Measurements from ENCODE around the gene ZKSCAN2. TPM values are rescaled to one million over a fixed set of nuclear protein-coding genes. Genes with fewer than 3 reads are reported as not detected.

The ZKSCAN2 gene
- 1.9 to 2.2 TPM (median 2.1 TPM) in 5 replicates for total RNA-seq (2022; extraction: Qiagen RNA extraction)

DNA sequence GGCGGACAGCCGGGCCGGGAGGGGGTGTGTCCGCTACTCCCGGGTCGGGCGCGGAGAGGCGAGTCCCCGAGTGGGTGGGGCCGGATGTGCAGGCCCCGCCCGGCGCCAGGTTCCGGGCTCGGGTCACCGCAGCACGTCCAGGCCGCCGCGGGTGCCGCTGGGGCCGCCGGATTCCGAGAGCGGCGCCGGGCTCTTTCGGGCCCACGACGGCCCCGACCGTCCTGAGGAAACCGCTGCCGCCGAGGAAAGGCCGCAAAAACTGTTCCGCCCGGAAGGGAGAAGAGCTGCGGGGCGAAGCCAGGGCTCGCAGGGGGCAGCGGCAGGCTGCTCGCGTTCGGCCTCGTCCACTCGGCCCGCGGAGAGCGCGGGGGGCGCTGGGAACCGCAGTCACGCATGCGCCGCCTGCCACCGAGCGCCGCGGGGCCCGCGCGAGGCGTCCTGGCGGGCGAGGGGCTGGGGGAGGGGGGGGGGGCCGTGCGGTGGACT is at the start of gene ZKSCAN2:
Gene ZKSCAN2 (minus strand): TSS at position 376 of the 486 bp plus-strand sequence. CDS start 718 bp downstream, outside the sequence.

Other genes starting within 250 kb of the ZKSCAN2 start
- 60.6 to 65.6 TPM (median 61.4 TPM) in 5 replicates for gene ARHGAP17, start 242.5 kb downstream of the ZKSCAN2 start, total RNA-seq (2022; extraction: Qiagen RNA extraction)
- gene LCMT1, start 146.1 kb downstream of the ZKSCAN2 start, total RNA-seq (2022; extraction: Qiagen RNA extraction): 35.9 to 40.1 TPM (median 38.4 TPM) in 5 replicates
- 0.08 TPM in 1 of 5 replicates, not detected in the others for gene AQP8, start 40.9 kb downstream of the ZKSCAN2 start, total RNA-seq (2022; extraction: Qiagen RNA extraction)

All from A549 treated with CORT108297 at 1 μM for 4 hours (cell line).